Caco-2 (cell line): ENCODE measurements around the gene SLC7A8. TPM values are rescaled to one million over a fixed set of nuclear protein-coding genes. Genes with fewer than 3 reads are reported as not detected.

Experiments
- BruUV-seq: library from RNA; stranded (reverse); fragments of 400-500 nt; replicated peaks from 2 replicates; lab custom pipeline; 2021; lab: Mats Ljungman, UMichigan
- CTCF ChIA-PET: fragments of 300-600 bp; sonication (Branson Sonifier 250); formaldehyde crosslinking; loops from one replicate; lab custom pipeline; 2022; ENCODE audit warnings: antibody characterized with exemption; lab: Charles Lee
- POLR2A ChIA-PET: fragments of 300-600 bp; sonication (Branson Sonifier 250); formaldehyde crosslinking; loops from one replicate; lab custom pipeline; 2022; ENCODE audit warnings: antibody characterized with exemption; lab: Charles Lee
- DNase-seq, 2 experiments: peaks; one replicate each; pipeline versions ENCODE4 v3.0.0 to v3.0.0-alpha.2; 2020 to 2022
- H3K27me3 ChIP-seq: replicated peaks from 2 replicates; pipeline ENCODE4 v1.6.0; 2011; ENCODE audit warnings: low read length; ENCODE audit not compliant: control insufficient read depth, insufficient read depth
- H3K36me3 ChIP-seq: 2 replicates; pipeline ENCODE4 v1.5.1; 2011; ENCODE audit warnings: low read length; ENCODE audit not compliant: control insufficient read depth, insufficient read depth
- H3K4me1 ChIP-seq: fragments of 250-450 bp; sonication (Bioruptor Pico); 2 replicates; pipeline ENCODE4 v1.5.1; 2020; ENCODE audit warnings: mild to moderate bottlenecking
- H3K4me3 ChIP-seq: 2 replicates; pipeline ENCODE4 v1.5.1; 2011; ENCODE audit warnings: low read depth, mild to moderate bottlenecking, control low read depth, low read length
- H3K9me3 ChIP-seq: fragments of 250-450 bp; sonication (Bioruptor Pico); 2 replicates; pipeline ENCODE4 v1.5.1; 2020; ENCODE audit warnings: mild to moderate bottlenecking, moderate library complexity
- H3K27ac Mint-ChIP-seq: one replicate; pipeline ENCODE4 v1.8.0; 2022; ENCODE audit warnings: mixed read lengths; ENCODE audit not compliant: unreplicated experiment
- H3K27me3 Mint-ChIP-seq: one replicate; pipeline ENCODE4 v1.8.0; 2022; ENCODE audit warnings: mixed read lengths; ENCODE audit not compliant: insufficient read depth, unreplicated experiment
- H3K36me3 Mint-ChIP-seq: one replicate; pipeline ENCODE4 v1.8.0; 2022; ENCODE audit warnings: mild to moderate bottlenecking, mixed read lengths; ENCODE audit not compliant: insufficient read depth, unreplicated experiment
- H3K4me1 Mint-ChIP-seq: one replicate; pipeline ENCODE4 v1.8.0; 2022; ENCODE audit warnings: low read depth, mixed read lengths; ENCODE audit not compliant: unreplicated experiment
- H3K4me3 Mint-ChIP-seq: one replicate; pipeline ENCODE4 v1.8.0; 2022; ENCODE audit warnings: mild to moderate bottlenecking, moderate library complexity, mixed read lengths; ENCODE audit not compliant: unreplicated experiment
- H3K9me3 Mint-ChIP-seq: one replicate; pipeline ENCODE4 v1.8.0; 2022; ENCODE audit warnings: mixed read lengths; ENCODE audit not compliant: unreplicated experiment
- CTCF ChIP-seq, 2 experiments: fragments of 200-600 bp in 1 of 2; IDR thresholded peaks; 1 replicate in 1 of 2; 2 replicates in 1 of 2; pipeline versions ENCODE4 v1.5.1 to v1.8.0; 2011 to 2022; ENCODE audit warnings: antibody characterized with exemption in 1 of 2, control low read depth in 1 of 2, inconsistent platforms in 1 of 2, low read depth in 1 of 2, low read length in 1 of 2, mild to moderate bottlenecking in 1 of 2, moderate library complexity in 1 of 2; ENCODE audit not compliant: insufficient read depth in 1 of 2, severe bottlenecking in 1 of 2, unreplicated experiment in 1 of 2
- intact Hi-C: fragments of 100-400 bp; cut with micrococcal nuclease; formaldehyde crosslinking; loops from one replicate; pipeline ENCODE4 v1.10.0; 2022; ENCODE audit not compliant: unreplicated experiment
- total RNA-seq: library from RNA; stranded (reverse); gene quantifications from 2 replicates; pipeline ENCODE4 v1.2.3, GENCODE V29; 2022

Gene SLC7A8
- total RNA-seq, 1 experiment from 2014 or later = 26.9 TPM

GRCh38 chr14:23217032-23218020, 33.9 kb upstream of the SLC7A8 start:
- Histone ChIP-seq H3K4me3 (no peak overlapping the region), H3K9me3 (peaks cover 5% of the 10 kb centered on the region; the same call in 1 of the 2 replicates), H3K4me1 (no peaks in the 10 kb centered on the region), H3K27me3 (no peaks in the 10 kb centered on the region), H3K36me3 (no peaks in the 10 kb centered on the region)
- no peak for DNase-seq
- no TSS peak for BruUV-seq
- Mint-ChIP-seq H3K4me3 (no peak overlapping the region), H3K27me3 (peaks cover 14% of the 10 kb centered on the region), H3K9me3 (peaks cover 12% of the 10 kb centered on the region), H3K27ac (no peak overlapping the region), H3K36me3 (no peaks in the 10 kb centered on the region), H3K4me1 (no peaks in the 10 kb centered on the region)
- POLR2A ChIA-PET = no interaction called here
- CTCF ChIA-PET = interaction anchor here (0.6 kb wide), 1 partner anchor 85 kb away, joined by 4 read pairs; the partner anchor contains the start of gene PPP1R3E
- intact Hi-C loops = no loop called here
- no peak for TF ChIP-seq CTCF (IDR thresholded peaks at IDR 0.05; ENCODE audit: insufficient read depth in 1 of 2, low read depth in 1 of 2, low read length in 1 of 2, severe bottlenecking in 1 of 2, unreplicated experiment in 1 of 2)

GRCh38 chr14:23215421-23215820, 32.0 kb upstream of the SLC7A8 start:
- ChIA-PET CTCF (no interaction called here), POLR2A (no interaction called here)
- no peak for TF ChIP-seq CTCF (IDR thresholded peaks at IDR 0.05; ENCODE audit: insufficient read depth in 1 of 2, low read depth in 1 of 2, low read length in 1 of 2, severe bottlenecking in 1 of 2, unreplicated experiment in 1 of 2)
- Histone ChIP-seq H3K4me1 (no peaks in the 10 kb centered on the region), H3K27me3 (no peaks in the 10 kb centered on the region), H3K36me3 (no peaks in the 10 kb centered on the region), H3K9me3 (peaks cover 5% of the 10 kb centered on the region; the same call in 1 of the 2 replicates), H3K4me3 (no peak overlapping the region)
- no peak overlapping the region for H3K27ac Mint-ChIP-seq
- H3K9me3 Mint-ChIP-seq = peaks cover 12% of the 10 kb centered on the region
- H3K27me3 Mint-ChIP-seq = no peaks in the 10 kb centered on the region
- no peak for DNase-seq
- no peaks in the 10 kb centered on the region for H3K4me1 Mint-ChIP-seq
- H3K4me3 Mint-ChIP-seq = no peak overlapping the region
- no peaks in the 10 kb centered on the region for H3K36me3 Mint-ChIP-seq
- intact Hi-C loops = no loop called here
- BruUV-seq = no TSS peak

GRCh38 chr14:23209651-23210423, 26.4 kb upstream of the SLC7A8 start:
- H3K36me3 ChIP-seq = no peaks in the 10 kb centered on the region
- POLR2A ChIA-PET = interaction anchor here (0.6 kb wide), 1 partner anchor 15 kb away, joined by 7 read pairs; no protein-coding TSS in a partner anchor
- CTCF ChIA-PET = no interaction called here
- TF ChIP-seq CTCF (IDR thresholded peaks at IDR 0.05; ENCODE audit: insufficient read depth in 1 of 2, low read depth in 1 of 2, low read length in 1 of 2, severe bottlenecking in 1 of 2, unreplicated experiment in 1 of 2) = no peak
- Mint-ChIP-seq H3K9me3 (peaks cover 2% of the 10 kb centered on the region), H3K36me3 (no peaks in the 10 kb centered on the region), H3K27me3 (no peaks in the 10 kb centered on the region), H3K27ac (no peak overlapping the region), H3K4me3 (no peak overlapping the region), H3K4me1 (no peaks in the 10 kb centered on the region)
- BruUV-seq = no TSS peak
- no peaks in the 10 kb centered on the region for H3K27me3 ChIP-seq
- H3K4me3 ChIP-seq = no peak overlapping the region
- no peak for DNase-seq
- intact Hi-C loops = no loop called here
- no peaks in the 10 kb centered on the region; the same call in 1 of the 2 replicates for H3K9me3 ChIP-seq
- no peaks in the 10 kb centered on the region for H3K4me1 ChIP-seq
